Esophagus muscularis mucosa (tissue), 2 donors: ENCODE measurements around the gene SDK1.

Experiments
- EP300 ChIP-seq: sonication (generic); formaldehyde crosslinking; IDR thresholded peaks from one replicate; pipeline ENCODE4 v1.6.1; 2017; ENCODE audit warnings: antibody characterized with exemption
- POLR2A ChIP-seq: fragments of 450-650 bp; IDR thresholded peaks from one replicate; pipeline ENCODE4 v1.6.1; 2017; ENCODE audit warnings: antibody characterized with exemption, moderate library complexity, mild to moderate bottlenecking, low read depth

GRCh38 chr7:3544202-3544601, 243.2 kb downstream of the SDK1 start:
- TF ChIP-seq EP300, result no peak
- no peak for TF ChIP-seq POLR2A
